HepG2 (cell line): ENCODE measurements around the gene BCAR3. TPM values are rescaled to one million over a fixed set of nuclear protein-coding genes. Genes with fewer than 3 reads are reported as not detected.
A peak's percentile ranks its signal among the peaks of the same experiment; 100 is the strongest.

Experiments
- EHMT2 ChIP-seq: fragments of 200-600 bp; sonication (generic); IDR thresholded peaks from 2 replicates; pipeline ENCODE4 v1.7.0; 2017; ENCODE audit warnings: antibody characterized with exemption, low read depth, low read length, borderline replicate concordance
- ERF ChIP-seq: IDR thresholded peaks from 2 replicates; pipeline ENCODE4 v1.6.1; 2018; ENCODE audit warnings: missing biosample characterization, missing genetic modification reagents
- ETV5 ChIP-seq: IDR thresholded peaks from 2 replicates; pipeline ENCODE4 v1.6.1; 2018; ENCODE audit warnings: missing biosample characterization, missing genetic modification reagents, inconsistent platforms, borderline replicate concordance
- FOSL2 ChIP-seq: sonication (generic); formaldehyde crosslinking; IDR thresholded peaks from 2 replicates; pipeline ENCODE4 v1.4.0; 2020; ENCODE audit warnings: missing genetic modification reagents
- FOXP1 ChIP-seq, 2 experiments: fragments of 450-650 bp in 1 of 2; IDR thresholded peaks; 2 replicates each; pipeline ENCODE4 v1.6.1; 2017 to 2018; ENCODE audit warnings: antibody characterized with exemption in 1 of 2
- LCORL ChIP-seq, 2 experiments: fragments of 450-650 bp in 1 of 2; sonication (generic) in 1 of 2; formaldehyde crosslinking in 1 of 2; IDR thresholded peaks; 2 replicates each; pipeline versions ENCODE4 v1.5.0 to v1.6.1; 2017 to 2020; ENCODE audit warnings: antibody characterized with exemption in 1 of 2, missing genetic modification reagents in 1 of 2
- MEIS1 ChIP-seq: sonication (generic); formaldehyde crosslinking; IDR thresholded peaks from 2 replicates; pipeline ENCODE4 v1.9.0; 2021; ENCODE audit warnings: mild to moderate bottlenecking, missing genetic modification reagents, moderate library complexity, borderline replicate concordance
- MIER3 ChIP-seq: IDR thresholded peaks from 2 replicates; pipeline ENCODE4 v1.6.1; 2016; ENCODE audit warnings: missing compliant biosample characterization, borderline replicate concordance
- RAD51 ChIP-seq: fragments of 450-650 bp; IDR thresholded peaks from 2 replicates; pipeline ENCODE4 v1.6.1; 2016; ENCODE audit warnings: borderline replicate concordance
- SOX5 ChIP-seq: IDR thresholded peaks from 2 replicates; pipeline ENCODE4 v1.6.1; 2016; ENCODE audit warnings: borderline replicate concordance
- ZNF7 ChIP-seq: IDR thresholded peaks from 2 replicates; pipeline ENCODE4 v1.6.1; 2016; ENCODE audit warnings: missing biosample characterization, missing genetic modification reagents
- ZNF737 ChIP-seq: sonication (generic); formaldehyde crosslinking; IDR thresholded peaks from 2 replicates; pipeline ENCODE4 v1.5.0; 2020; ENCODE audit warnings: missing genetic modification reagents, mild to moderate bottlenecking, borderline replicate concordance
- polyA plus RNA-seq, 8 experiments: library from polyadenylated mRNA; depleted of rRNA in 3 of 8; stranded (reverse) in 7 of 8; unstranded in 1 of 8; fragments of >200 nt; fragmentation: Illumina TruSeq in 4 of 8; extraction: Trizol in 4 of 8; gene quantifications; 2 replicates each; pipeline versions ENCODE4 v1.2.1 to v1.2.3, GENCODE V29; 2011 to 2016; ENCODE audit warnings: low read depth in 4 of 8, missing spikeins in 1 of 8, mixed read lengths in 1 of 8; ENCODE audit not compliant: insufficient read depth in 1 of 8
- total RNA-seq, 5 experiments: library from RNA; depleted of rRNA; stranded (reverse); fragments of >200 nt; fragmentation: Illumina TruSeq; extraction: Trizol; gene quantifications; 2 replicates each; pipeline ENCODE4 v1.2.3, GENCODE V29; 2016; ENCODE audit warnings: low read depth in 1 of 5
- TF ChIP-seq, protein P1 (sequence below): IDR thresholded peaks from 2 replicates; pipeline ENCODE4 v1.6.1; 2012; ENCODE audit warnings: inconsistent platforms
- TF ChIP-seq, protein P2 (sequence below): sonication (generic); formaldehyde crosslinking; IDR thresholded peaks from 2 replicates; pipeline ENCODE4 v1.5.0; 2020; ENCODE audit warnings: mild to moderate bottlenecking, missing genetic modification reagents, borderline replicate concordance
- TF ChIP-seq, protein P3 (sequence below): IDR thresholded peaks from 2 replicates; pipeline ENCODE4 v1.6.1; 2016; ENCODE audit warnings: missing compliant biosample characterization, missing genetic modification reagents, borderline replicate concordance
- TF ChIP-seq, protein P4 (sequence below): sonication (generic); formaldehyde crosslinking; IDR thresholded peaks from 2 replicates; pipeline ENCODE4 v1.4.0; 2020; ENCODE audit warnings: missing genetic modification reagents, mild to moderate bottlenecking, borderline replicate concordance
- TF ChIP-seq, protein P5 (sequence below): sonication (generic); formaldehyde crosslinking; IDR thresholded peaks from 2 replicates; pipeline ENCODE4 v1.9.0; 2022; ENCODE audit warnings: low read depth, missing genetic modification reagents

The BCAR3 gene
- total and polyA plus RNA-seq, 2 of the 13 experiments (the other 11 are each of a cell fraction or from before 2014, with no cell fraction given): 3.6 to 4.8 TPM

DNA sequence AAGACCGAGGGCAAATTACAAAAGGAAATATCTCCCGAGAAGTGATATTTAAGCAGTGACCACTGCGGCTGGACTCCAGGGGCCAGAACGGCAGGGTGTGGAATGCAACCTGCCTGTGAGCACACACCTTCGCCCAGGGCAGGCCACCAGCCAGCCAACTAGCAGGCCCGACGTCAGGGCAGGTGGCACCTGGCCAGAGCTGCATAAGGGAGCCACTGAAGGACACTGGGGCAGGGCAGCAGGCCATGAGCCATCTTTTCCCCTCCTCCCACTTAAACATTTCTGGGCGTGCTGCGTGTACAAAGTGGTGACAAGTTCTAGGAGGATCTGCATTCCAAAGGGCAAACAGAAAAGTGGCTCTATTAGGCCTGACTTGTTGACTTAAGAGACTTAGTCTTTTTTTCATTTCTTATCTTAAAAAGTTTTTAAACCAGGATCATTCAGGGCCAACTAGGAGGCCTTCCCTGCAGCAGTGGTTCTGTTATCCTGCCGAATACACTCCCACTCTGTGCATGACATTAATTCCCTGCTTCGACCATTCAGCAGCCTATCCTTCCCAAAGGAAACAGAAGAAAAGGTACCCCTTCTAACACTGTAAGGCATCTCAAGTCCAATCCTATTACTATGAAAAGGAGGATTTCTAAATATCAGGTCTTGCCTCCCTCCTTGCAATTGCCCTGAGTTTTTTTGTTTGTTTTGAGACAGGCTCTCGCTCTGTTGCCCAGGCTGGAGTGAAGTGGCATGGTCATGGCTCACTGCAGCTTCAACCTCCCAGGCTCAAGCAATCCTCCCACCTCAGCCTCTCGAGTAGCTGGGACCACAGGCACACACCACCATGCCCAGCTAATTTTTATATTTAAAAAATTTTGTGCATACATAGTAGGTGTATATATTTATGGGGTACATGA, 96.3 kb downstream of the BCAR3 start (continued):
- TF ChIP-seq ZNF7 (CRISPR knock-in tag) (peak; percentile 85), FOXP1 (IDR thresholded peaks at IDR 0.05) (no peak), FOXP1 (CRISPR knock-in tag; IDR thresholded peaks at IDR 0.05) (peak; percentile 64), ZNF737 (no peak), LCORL (IDR thresholded peaks at IDR 0.05) (no peak), LCORL (CRISPR knock-in tag; IDR thresholded peaks at IDR 0.05) (peak; percentile 70), ERF (no peak; the same call in 1 of the 2 replicates), FOSL2 (CRISPR knock-in tag) (peak; percentile 71), EHMT2 (no peak), MEIS1 (CRISPR knock-in tag) (0 out of 2 replicates have a peak, but pooled peaks have one; percentile 48), SOX5 (no peak; the same call in none of the 2 replicates), RAD51 (no peak), MIER3 (CRISPR knock-in tag) (peak; percentile 35; the same call in 1 of the 2 replicates), ETV5 (CRISPR knock-in tag) (peak; percentile 41; the same call in 1 of the 2 replicates)
- TF ChIP-seq, protein P1, sequence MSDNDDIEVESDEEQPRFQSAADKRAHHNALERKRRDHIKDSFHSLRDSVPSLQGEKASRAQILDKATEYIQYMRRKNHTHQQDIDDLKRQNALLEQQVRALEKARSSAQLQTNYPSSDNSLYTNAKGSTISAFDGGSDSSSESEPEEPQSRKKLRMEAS: peak; percentile 79
- TF ChIP-seq, protein P2, sequence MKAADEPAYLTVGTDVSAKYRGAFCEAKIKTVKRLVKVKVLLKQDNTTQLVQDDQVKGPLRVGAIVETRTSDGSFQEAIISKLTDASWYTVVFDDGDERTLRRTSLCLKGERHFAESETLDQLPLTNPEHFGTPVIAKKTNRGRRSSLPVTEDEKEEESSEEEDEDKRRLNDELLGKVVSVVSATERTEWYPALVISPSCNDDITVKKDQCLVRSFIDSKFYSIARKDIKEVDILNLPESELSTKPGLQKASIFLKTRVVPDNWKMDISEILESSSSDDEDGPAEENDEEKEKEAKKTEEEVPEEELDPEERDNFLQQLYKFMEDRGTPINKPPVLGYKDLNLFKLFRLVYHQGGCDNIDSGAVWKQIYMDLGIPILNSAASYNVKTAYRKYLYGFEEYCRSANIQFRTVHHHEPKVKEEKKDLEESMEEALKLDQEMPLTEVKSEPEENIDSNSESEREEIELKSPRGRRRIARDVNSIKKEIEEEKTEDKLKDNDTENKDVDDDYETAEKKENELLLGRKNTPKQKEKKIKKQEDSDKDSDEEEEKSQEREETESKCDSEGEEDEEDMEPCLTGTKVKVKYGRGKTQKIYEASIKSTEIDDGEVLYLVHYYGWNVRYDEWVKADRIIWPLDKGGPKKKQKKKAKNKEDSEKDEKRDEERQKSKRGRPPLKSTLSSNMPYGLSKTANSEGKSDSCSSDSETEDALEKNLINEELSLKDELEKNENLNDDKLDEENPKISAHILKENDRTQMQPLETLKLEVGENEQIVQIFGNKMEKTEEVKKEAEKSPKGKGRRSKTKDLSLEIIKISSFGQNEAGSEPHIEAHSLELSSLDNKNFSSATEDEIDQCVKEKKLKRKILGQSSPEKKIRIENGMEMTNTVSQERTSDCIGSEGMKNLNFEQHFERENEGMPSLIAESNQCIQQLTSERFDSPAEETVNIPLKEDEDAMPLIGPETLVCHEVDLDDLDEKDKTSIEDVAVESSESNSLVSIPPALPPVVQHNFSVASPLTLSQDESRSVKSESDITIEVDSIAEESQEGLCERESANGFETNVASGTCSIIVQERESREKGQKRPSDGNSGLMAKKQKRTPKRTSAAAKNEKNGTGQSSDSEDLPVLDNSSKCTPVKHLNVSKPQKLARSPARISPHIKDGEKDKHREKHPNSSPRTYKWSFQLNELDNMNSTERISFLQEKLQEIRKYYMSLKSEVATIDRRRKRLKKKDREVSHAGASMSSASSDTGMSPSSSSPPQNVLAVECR: peak; percentile 64; the same call in 1 of the 2 replicates
- TF ChIP-seq, protein P3, sequence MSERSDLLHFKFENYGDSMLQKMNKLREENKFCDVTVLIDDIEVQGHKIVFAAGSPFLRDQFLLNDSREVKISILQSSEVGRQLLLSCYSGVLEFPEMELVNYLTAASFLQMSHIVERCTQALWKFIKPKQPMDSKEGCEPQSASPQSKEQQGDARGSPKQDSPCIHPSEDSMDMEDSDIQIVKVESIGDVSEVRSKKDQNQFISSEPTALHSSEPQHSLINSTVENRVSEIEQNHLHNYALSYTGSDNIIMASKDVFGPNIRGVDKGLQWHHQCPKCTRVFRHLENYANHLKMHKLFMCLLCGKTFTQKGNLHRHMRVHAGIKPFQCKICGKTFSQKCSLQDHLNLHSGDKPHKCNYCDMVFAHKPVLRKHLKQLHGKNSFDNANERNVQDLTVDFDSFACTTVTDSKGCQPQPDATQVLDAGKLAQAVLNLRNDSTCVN (CRISPR knock-in tag): 0 out of 2 replicates have a peak, but pooled peaks have one; percentile 27
- TF ChIP-seq, protein P4, sequence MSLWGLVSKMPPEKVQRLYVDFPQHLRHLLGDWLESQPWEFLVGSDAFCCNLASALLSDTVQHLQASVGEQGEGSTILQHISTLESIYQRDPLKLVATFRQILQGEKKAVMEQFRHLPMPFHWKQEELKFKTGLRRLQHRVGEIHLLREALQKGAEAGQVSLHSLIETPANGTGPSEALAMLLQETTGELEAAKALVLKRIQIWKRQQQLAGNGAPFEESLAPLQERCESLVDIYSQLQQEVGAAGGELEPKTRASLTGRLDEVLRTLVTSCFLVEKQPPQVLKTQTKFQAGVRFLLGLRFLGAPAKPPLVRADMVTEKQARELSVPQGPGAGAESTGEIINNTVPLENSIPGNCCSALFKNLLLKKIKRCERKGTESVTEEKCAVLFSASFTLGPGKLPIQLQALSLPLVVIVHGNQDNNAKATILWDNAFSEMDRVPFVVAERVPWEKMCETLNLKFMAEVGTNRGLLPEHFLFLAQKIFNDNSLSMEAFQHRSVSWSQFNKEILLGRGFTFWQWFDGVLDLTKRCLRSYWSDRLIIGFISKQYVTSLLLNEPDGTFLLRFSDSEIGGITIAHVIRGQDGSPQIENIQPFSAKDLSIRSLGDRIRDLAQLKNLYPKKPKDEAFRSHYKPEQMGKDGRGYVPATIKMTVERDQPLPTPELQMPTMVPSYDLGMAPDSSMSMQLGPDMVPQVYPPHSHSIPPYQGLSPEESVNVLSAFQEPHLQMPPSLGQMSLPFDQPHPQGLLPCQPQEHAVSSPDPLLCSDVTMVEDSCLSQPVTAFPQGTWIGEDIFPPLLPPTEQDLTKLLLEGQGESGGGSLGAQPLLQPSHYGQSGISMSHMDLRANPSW (CRISPR knock-in tag): no peak
- TF ChIP-seq, protein P5, sequence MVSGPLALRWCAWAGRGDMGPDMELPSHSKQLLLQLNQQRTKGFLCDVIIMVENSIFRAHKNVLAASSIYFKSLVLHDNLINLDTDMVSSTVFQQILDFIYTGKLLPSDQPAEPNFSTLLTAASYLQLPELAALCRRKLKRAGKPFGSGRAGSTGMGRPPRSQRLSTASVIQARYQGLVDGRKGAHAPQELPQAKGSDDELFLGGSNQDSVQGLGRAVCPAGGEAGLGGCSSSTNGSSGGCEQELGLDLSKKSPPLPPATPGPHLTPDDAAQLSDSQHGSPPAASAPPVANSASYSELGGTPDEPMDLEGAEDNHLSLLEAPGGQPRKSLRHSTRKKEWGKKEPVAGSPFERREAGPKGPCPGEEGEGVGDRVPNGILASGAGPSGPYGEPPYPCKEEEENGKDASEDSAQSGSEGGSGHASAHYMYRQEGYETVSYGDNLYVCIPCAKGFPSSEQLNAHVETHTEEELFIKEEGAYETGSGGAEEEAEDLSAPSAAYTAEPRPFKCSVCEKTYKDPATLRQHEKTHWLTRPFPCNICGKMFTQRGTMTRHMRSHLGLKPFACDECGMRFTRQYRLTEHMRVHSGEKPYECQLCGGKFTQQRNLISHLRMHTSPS (CRISPR knock-in tag): peak; percentile 58; the same call in 1 of the 2 replicates
